ENCODE measurements around the gene GBP3.

DNA sequence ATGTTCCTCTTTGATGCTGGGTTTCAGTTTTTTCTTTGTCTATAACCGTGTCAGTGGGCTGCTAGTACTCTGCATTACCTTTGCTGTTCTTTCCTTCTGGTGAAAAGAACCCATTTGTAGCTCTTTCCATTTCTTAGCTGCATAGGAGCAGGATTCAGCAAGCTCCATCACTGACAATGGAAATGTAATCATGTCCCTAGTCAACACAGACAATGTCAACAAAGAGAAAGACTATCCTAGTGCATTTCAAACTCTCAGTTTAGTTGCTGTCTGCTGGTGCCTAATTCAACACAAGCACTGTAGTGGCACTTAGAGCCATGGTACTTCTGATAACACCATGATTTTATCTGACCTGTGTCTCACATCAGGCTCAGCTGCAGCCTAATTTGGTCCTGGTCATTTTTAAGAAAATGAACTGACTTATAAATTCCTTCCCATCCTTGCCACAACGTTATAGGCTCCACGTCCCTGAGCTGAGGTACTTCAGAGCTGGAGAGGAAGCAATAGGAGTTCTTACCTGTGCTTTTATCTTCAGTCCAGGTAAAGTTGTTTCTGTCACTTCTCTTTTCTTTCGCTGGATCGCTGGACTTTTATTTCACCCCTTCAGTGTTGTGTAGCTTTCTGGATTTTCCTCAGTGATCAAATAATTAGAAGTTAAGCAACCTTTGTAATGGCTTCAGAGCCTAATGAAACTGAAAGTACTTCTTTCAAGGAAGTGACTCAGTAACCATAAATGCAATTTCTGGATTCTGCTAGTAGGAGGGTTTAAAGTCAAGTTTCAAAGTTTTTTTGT is at the start of gene GBP3:
- no peak for TF ChIP-seq SUZ12 (IDR thresholded peaks at IDR 0.05; ENCODE audit: extremely low read depth, insufficient read depth, insufficient read length)
- TF ChIP-seq YY1 (IDR thresholded peaks at IDR 0.05; ENCODE audit: insufficient read depth, insufficient read length) = no peak

Measured in NT2/D1 (cell line).